Kasumi-1 (cell line): ENCODE data around the gene ARHGEF28.

Experiments used
- DNase-seq, 2 experiments: peaks; one replicate each; lab custom pipeline; 2025; lab: John Stamatoyannopoulos, UW

Gene ARHGEF28

GRCh38 chr5:73938280-73938937, 312.4 kb downstream of the ARHGEF28 start:
- no peak for DNase-seq

- no peak for DNase-seq
Observed at GRCh38 chr5:73938938-73939320, 312.9 kb downstream of the ARHGEF28 start.

GRCh38 chr5:73939557-73939956, 313.6 kb downstream of the ARHGEF28 start:
- DNase-seq = no peak

GRCh38 chr5:73940026-73940425, 314.0 kb downstream of the ARHGEF28 start:
- no peak for DNase-seq

GRCh38 chr5:73940801-73941200, 314.8 kb downstream of the ARHGEF28 start:
- DNase-seq = no peak

- no peak for DNase-seq
Observed at GRCh38 chr5:73942783-73943182, 316.8 kb downstream of the ARHGEF28 start.

GRCh38 chr5:73943397-73943796, 317.4 kb downstream of the ARHGEF28 start:
- DNase-seq = no peak

- no peak for DNase-seq
Observed at GRCh38 chr5:73944581-73944980, 318.6 kb downstream of the ARHGEF28 start.

GRCh38 chr5:73945505-73945904, 319.5 kb downstream of the ARHGEF28 start:
- peak in 1 of 2 experiments; percentile 0 for DNase-seq

- DNase-seq = no peak
Observed at GRCh38 chr5:73946278-73946677, 320.3 kb downstream of the ARHGEF28 start.

- no peak for DNase-seq
Observed at GRCh38 chr5:73946919-73947602, 321.1 kb downstream of the ARHGEF28 start.

GRCh38 chr5:73947906-73948640, 322.1 kb downstream of the ARHGEF28 start:
- no peak for DNase-seq

GRCh38 chr5:73948720-73949119, 322.7 kb downstream of the ARHGEF28 start:
- no peak for DNase-seq

GRCh38 chr5:73950441-73950873, 324.5 kb downstream of the ARHGEF28 start:
- DNase-seq = no peak

GRCh38 chr5:73950912-73951430, 325.0 kb downstream of the ARHGEF28 start:
- no peak for DNase-seq

GRCh38 chr5:73952872-73953271, 326.9 kb downstream of the ARHGEF28 start:
- DNase-seq = no peak

GRCh38 chr5:73954381-73954780, 328.4 kb downstream of the ARHGEF28 start:
- DNase-seq = no peak

GRCh38 chr5:73955271-73955846, 329.4 kb downstream of the ARHGEF28 start:
- DNase-seq = no peak

GRCh38 chr5:73957397-73958001, 331.5 kb downstream of the ARHGEF28 start:
- DNase-seq = no peak

GRCh38 chr5:73958037-73958436, 332.0 kb downstream of the ARHGEF28 start:
- no peak for DNase-seq

- DNase-seq = no peak
Observed at GRCh38 chr5:73960023-73960422, 334.0 kb downstream of the ARHGEF28 start.

- no peak for DNase-seq
Observed at GRCh38 chr5:73960426-73960825, 334.4 kb downstream of the ARHGEF28 start.
